GM18508 (cell line): ENCODE measurements around the gene EDRF1.

Source experiments
- ATAC-seq: cut with Tn5 transposase; IDR thresholded peaks from one replicate; pipeline ENCODE4 v1.9.1; 2021; ENCODE audit warnings: moderate number of reproducible peaks; ENCODE audit not compliant: insufficient read depth, unreplicated experiment

The EDRF1 gene

DNA sequence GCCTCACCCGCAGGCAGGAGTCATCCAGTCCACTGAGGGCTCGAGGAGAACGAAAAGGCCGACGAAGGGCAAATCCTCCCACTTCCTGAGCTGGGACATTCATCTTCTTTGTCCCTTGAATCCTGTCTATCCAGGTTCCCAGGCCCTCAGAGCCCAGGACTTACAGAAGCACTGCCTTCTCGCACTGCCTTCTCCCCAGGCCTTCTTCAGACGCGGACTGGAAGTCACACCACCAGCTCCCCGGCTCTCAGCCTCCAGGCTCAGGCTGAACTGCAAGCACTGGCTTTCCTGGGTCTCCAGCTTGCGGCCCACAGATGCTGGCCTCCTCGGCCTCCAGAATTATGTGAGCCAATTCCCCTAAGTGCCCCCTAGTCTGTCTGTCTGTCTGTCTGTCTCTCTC is 62.5 kb downstream of the EDRF1 start:
- no peak for ATAC-seq

DNA sequence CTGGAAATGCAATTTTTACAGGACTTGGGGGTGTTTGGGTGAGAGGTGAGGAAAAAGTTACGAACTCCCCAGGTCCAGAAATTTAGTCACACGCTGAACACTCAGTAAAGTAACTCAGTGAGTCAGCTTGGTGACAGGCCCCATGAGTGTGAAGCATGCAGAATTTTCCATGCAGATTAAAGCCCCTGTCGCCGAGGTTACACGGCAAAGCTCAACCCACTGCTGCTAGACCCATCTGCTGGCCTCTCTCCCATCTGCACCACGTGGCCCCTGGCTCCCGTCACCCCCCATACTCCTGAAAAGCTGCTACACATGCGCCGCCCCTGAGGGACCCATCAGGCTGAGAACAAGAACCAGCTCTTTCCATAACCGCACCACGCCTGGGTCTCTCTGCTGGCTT is 63.1 kb downstream of the EDRF1 start:
- no peak for ATAC-seq

DNA sequence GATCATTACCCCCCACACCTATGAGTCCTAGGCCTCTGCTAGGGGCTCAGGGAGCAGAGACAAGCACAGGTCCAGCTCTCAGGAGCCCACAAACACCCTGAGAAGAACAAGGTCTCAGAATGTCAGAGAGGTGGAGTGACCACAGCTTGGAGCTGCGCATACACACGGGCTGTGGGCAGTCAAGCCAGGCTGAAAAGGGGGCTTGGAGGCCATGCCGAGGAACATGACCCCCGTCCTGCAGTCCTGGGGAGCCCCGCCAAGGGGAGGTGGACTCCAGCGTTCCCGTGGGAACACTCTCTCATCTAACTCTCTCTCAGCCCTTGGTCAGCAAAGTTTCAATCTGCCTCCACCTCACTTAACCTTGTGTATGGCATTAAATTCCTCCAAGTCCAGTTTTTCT is 63.9 kb downstream of the EDRF1 start:
- no peak for ATAC-seq

DNA sequence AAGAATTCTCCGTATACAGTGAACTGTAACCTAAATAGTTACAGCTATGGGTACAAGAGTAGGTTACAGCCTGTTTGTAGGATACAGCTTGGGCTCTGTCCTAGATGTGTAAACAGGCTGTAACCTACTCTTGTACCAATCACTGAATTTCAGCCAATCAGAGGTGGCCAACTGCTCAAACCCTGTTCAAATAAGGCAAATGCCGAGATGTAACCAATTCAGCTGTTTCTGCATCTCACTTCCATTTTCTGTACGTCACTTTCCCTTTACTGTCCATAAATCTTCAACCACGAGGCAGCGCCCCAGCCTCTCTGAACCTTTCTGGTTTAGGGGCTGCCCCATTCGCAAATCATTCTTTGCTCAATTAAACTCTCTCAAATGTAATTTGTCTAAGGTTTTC is 64.4 kb downstream of the EDRF1 start:
- peak; percentile 80 for ATAC-seq

DNA sequence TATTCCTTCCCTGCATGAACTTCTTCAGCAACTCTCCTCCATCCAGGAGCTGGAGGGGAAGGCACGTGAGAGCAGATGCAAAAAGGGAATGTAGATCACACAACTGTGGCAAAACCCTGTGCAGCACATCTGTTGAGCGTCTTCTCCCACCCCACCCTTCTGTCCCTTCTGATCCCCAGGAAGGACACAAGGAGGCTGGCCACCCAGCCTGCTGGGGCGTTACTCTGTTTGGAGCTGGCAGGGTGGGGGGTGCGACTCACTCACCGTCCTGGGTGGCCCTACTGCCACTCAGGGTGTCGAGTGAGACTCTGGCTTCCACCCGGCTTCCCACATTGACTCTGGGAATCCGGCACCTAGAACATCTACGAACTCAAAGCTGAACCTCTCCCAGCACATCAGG is 66.3 kb downstream of the EDRF1 start:
- no peak for ATAC-seq

DNA sequence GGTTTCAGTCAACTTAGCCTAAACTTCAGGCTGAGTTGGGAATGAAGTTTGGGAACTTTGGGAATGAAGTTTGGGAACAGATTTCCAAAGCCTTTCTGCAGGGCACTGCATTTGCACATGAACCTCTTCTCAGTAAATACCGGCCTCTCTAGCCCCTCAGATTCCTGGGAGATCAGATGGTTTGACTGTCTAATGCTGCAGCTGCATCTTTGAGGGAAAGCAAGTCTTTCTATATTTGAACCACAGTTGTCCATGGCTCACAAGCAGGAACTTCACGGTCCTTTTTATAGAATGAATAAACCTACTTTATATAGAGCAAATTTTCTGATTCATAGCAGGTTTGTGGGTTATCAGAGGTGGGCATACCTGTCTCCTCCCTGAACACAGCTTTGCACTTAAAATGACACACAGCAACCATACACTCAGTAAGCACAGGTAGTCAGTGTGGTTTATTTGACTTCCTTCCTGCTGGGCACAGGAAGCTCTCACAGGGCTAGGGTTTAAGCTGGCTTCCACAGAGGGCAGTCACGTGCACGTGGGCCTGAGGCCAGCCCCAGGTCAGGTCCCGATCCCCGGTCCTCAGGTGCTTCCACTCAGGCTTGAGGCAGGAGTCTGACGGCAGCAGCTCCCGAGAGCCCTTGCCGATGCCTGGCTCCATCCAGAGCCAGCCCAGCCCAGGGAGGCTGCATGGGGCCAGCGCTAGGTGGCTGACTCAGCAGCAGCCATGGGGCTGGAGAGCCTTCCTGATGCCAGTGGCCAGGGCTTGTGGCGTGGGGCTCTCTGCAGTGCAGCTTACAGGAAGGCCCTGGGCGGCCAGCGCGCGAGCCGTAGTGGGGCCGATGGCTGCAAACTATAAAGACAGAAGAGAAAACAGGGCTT is 68.9 kb downstream of the EDRF1 start:
- ATAC-seq = no peak

DNA sequence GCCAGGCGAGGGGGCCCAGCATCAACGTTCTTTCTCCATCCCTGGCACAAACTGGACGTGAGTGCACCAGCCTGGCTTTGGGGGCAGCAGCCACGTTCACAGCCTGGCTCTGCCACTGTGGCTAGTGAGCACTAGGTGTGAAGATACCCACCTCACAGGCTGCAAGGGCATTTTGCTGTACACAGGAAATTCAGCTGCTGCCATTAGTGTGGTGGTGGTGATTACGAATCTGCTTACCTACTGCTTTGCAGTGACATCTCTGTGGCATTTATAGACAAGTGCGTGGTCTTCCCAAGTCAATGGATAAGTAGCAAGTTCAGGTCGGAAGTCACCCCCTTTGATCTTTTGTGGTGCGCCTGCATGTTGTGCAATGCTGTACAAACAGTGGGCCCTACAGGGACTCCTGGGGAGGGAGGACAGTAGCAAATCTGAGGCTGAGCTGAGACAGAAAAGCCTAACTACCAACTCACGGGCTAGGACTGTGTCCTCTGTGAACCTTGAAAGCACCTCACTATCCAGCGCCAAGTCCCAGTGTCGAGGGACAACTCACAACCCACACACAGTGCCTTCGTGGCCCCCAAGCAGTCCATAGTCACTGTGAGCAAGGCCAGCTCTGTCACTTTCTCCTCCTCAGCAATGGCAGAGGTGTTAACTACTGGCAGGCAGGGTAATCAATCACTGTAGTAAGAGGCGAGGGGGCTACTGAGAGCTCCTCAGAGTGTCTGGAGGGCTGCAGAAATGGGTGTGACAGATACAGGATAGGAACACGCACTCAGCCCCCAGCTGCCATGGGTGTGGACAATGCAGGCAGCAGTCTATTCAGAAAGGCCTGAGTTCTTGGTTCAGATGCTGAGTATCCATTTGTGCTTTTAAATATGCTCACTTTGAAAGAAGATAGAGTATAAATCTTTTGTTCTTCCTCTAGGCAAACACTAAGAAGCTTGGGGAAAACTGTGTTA is 73.1 kb downstream of the EDRF1 start:
- no peak for ATAC-seq

DNA sequence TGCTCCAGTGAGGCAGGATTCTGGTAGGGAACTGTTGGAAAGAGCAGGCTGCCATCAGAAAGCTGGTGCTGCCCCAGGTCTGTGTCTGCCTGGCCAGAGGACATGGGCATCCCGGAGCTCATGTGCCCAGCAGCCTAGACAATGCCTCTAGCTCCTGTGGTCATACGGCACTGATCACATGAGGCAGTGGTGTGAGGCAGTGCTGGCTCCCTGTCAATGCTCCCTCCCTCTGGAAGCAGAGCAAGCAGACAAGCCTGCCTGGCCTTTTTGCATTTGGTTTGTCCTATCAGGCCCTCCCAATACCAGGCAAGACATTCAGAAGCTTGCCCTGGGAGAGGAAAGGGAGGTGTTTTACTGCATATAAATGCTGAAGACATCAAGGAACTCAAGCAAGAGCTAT is 75.6 kb downstream of the EDRF1 start:
- ATAC-seq = no peak

DNA sequence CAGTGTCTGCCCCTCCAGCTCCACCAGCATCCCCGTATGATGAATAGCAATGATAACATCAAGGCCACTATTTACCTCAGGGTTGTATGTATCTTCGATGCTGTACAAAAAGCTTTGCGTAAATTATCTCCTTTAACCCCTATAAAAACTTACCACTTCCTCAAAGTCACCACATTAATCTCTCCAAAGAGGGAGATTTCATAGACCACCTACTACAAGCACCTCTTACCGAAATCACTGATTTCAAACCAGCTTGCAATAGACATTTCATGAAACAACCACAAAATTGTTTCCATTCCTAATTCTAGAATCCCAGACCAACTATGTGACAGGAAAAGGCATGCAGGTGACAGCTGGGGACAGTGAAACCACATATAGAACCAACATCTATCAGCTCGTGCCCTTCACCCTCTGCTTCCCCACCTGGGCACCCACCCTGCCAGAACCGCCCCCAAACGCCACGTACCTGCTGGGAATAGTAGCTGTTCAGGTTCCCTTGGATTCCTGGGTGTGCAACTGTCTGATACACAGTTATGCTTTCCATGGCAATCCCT is 76.2 kb downstream of the EDRF1 start:
- no peak for ATAC-seq

DNA sequence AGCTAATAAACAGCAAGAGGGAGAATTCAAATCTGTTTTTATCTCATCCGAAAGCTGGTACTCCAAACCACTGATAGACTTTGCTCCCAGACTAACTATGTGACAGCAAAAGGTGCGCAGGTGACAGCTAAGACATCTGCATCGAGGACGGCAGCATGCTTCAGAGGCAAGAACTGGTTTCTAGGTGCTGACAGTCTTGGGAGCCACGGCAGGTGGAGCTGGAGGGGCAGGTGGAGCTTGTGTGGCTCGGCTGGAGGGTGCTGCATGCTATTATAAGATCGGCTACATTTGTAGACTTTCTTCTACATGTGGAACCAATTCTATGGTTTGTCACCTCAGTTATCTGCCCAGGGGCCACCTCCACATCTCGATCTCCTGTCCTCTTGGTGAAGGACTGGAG is 77.9 kb downstream of the EDRF1 start:
- no peak for ATAC-seq

DNA sequence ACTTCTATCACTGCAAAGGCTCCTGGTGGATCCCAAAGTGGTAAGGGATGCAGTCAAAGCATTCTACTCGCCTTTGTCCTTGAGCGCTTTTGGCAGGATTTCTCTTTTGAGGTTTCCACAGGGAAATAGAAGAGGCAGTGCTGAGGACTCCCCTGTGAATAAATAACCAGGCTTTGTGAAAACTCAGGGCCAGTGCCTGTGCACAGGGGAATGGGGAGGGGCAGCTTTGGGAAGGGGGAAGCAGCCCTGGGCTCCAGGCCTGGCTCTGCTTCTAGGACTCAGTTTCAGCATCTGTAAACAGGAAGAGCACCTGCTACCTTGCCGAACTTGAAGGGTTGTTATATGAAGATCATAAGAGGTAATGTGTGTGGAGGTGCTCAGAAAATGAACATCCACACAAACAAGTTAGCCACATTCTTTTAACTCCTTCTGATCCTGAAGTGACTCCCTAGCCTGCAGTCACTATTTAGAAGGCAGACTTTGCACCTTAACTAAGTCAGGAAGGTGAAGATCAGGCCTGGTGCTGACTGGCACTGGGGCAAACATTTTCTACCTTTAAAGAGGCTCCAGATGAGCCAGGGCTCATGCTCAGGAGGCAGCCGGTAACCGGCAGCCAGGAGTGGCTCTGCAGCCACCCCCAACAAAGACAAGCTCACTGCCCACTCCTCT is 78.6 kb downstream of the EDRF1 start:
- ATAC-seq = no peak

DNA sequence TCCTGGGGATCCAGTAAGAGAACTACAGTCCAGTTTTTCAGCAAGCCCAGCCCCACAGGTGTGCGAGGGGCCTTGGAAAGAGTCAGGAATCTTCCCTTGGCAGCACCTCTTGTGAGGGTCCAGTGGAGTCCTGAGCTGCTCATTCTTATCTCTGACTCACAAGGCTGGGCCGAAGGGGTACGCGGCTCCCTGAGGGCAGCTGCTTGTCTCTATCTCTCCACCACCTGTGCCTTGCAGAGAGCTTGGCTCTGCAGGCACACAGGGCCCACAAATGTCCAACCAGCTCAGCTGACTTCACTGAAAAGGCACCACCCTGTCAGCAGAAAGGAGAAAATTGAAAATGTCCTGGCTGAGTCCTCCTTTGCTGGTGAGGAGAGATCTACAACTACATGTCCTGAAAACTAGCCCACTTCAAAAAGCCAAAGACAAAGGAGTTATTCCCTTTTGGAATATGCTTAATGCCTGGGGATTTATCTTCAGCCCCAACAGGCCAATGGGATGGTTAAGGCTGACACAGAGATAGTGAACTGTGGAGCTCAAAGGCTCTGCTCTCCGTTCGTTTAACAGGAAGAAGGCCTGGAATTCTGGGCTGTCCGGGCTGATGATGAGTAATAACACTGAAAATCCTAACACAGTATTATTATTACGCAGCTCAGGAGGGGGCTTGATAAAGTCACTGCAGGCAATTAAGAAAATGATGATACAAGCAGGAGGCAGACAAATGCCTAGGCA is 80.1 kb downstream of the EDRF1 start:
- ATAC-seq = no peak

DNA sequence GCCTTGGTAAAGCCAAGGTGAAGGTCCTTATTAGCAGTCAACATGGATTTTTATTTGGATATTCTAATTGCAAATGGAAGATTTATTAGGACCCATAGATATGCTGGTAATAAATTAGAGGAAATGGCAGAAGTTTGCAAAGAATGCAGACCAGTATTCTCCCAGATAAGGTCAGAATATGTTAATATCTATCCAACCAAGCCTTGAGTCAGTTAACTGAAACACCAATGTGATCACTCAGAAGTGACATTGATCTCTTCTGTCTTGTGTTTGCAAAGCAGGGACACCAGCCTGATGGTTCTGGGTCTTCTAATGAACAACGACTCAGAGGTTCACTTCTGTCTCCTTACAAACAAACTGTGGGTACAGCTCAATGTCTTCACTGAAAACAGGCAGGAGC is 82.1 kb downstream of the EDRF1 start:
- no peak for ATAC-seq

DNA sequence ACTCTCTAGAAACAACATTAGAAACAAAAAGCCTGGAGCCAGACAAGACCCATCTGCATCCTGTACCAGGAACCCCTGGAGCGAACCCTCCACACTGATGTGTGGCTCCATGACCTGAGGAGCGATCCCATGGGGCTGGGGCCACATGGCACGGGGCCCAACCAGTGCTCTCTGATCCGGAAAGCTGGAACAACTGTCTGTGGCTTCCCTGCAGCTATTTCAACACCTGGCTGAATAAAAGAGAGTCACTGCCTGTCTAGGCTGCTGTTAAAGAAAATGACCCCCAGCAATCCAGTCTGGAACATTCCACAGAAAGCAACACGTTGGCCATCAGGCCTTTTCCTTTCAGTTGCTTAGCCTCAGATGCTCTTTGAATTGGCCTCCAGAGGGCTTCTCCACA is 82.6 kb downstream of the EDRF1 start:
- ATAC-seq = no peak

DNA sequence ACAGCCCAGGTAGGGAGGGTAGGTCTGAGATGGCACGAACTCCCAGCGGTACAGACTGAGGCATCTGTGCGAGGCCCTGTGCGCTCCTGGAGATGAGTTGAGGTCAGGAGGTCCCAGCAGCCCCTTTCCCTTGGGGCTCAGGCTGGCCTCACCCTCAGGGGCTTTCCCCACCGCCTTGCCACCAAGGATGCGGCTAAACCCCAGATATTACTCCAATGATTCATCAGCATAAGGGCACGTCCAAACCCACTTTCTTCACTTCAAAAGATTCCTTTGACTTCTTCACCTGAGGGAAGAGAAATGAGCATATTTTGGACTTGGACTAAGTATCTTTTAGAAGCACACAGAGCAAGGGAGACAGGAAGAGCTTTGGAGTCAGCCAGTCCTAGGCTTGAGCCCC is 83.2 kb downstream of the EDRF1 start:
- no peak for ATAC-seq

DNA sequence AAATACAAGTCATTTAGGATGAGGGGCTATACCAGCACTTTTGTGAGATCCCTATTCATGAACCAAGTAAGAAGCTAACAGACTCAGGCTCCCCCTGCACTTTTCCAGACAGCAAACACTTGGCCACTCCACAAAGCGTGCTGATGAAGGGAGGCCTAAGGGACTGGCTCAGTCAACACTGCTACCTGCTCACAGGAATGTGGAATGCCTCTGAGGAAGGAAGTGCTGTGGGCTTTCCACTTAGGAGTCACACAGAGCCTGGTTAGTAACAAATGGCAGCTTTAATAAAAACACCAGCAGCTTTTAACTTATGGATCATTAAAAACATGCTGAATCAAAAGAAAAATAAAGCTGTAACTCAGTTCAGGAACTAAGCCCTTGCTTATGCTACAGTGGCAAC is 88.5 kb downstream of the EDRF1 start:
- ATAC-seq = no peak

DNA sequence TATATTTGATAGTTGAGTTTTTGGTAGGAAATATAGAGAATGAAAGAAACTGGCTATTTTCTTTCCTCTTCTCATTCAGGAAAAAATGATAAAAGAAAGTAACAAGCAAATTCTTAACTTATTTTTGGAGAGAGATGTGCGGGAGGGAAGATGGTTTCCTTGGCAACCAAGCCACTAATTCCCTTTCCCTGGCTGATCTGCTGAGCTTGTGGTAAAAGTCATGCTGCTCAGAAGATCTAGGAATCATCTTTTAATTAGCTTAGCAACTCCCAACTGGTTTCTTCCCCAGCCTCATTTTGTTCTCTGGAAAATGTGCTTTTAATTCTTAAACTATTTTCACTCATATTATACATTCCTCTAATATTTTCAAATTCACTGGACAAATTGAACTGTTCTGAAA is 91.7 kb downstream of the EDRF1 start:
- no peak for ATAC-seq

DNA sequence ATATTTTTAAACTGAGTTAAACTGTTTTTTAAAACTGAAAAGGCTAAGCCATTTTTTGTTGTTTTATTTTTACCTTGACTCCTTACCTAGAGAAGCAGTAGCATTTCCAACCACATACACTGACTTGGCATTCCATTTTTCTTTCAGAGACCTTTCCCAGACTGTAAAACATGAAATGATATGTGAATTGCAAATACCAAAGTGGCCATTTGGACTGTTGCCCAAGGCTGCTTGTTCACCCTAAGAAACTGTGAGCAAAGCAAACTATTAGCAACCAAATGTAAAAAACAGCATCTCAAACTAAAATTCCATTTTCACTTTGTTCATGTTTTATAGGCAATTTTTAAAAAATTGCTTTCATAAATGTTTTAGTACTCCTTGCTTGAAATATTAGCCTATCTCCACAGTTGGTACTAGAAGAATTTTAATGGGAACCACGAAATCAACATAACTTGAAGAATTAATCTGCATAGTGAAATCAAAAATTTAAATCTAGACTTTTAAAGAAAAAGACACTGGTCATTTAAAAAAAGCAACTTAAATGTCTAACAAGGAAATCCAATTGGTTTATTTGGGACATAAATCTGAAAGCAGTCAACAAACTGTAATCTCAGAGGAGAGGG is 92.7 kb downstream of the EDRF1 start:
- no peak for ATAC-seq
